HAP-1 (cell line): ENCODE data around the gene IRF3.

Source experiments
- DNase-seq, 2 experiments: peaks; one replicate each; pipeline ENCODE4 v3.0.0-alpha.2; 2016 to 2020; ENCODE audit warnings: low spot score in 2 of 2
- H3K27me3 ChIP-seq: fragments of 250-450 bp; sonication (Bioruptor Pico); 2 replicates; pipeline ENCODE4 v1.5.1; 2020; ENCODE audit warnings: low read depth, mild to moderate bottlenecking, moderate library complexity
- H3K36me3 ChIP-seq: fragments of 250-450 bp; sonication (Bioruptor Pico); replicated peaks from 2 replicates; pipeline ENCODE4 v1.5.1; 2020; ENCODE audit warnings: mild to moderate bottlenecking
- H3K4me1 ChIP-seq: fragments of 250-450 bp; sonication (Bioruptor Pico); 2 replicates; pipeline ENCODE4 v1.5.1; 2020; ENCODE audit warnings: mild to moderate bottlenecking
- H3K4me3 ChIP-seq: fragments of 250-450 bp; sonication (Bioruptor Pico); 2 replicates; pipeline ENCODE4 v1.5.1; 2020; ENCODE audit warnings: mild to moderate bottlenecking, moderate library complexity
- H3K9me3 ChIP-seq: fragments of 250-450 bp; sonication (Bioruptor Pico); 2 replicates; pipeline ENCODE4 v1.5.1; 2020; ENCODE audit warnings: mild to moderate bottlenecking, moderate library complexity
- in situ Hi-C: fragments of 300-500 bp; cut with MboI; formaldehyde crosslinking; loops from 3 replicates; pipeline ENCODE4 v1.14.3; 2020; ENCODE audit warnings: low sequenced_read_pairs, inconsistent platforms, mixed read lengths

The IRF3 gene

GRCh38 chr19:49691243-49692146 is 25.8 kb upstream of the IRF3 start:
- Histone ChIP-seq H3K4me3 (no peak overlapping the region), H3K4me1 (no peaks in the 10 kb centered on the region), H3K9me3 (no peaks in the 10 kb centered on the region), H3K27me3 (no peaks in the 10 kb centered on the region), H3K36me3 (peaks cover 17% of the 10 kb centered on the region)
- in situ Hi-C loops = no loop called here
- DNase-seq = peak in 1 of 2 experiments; percentile 75

DNA sequence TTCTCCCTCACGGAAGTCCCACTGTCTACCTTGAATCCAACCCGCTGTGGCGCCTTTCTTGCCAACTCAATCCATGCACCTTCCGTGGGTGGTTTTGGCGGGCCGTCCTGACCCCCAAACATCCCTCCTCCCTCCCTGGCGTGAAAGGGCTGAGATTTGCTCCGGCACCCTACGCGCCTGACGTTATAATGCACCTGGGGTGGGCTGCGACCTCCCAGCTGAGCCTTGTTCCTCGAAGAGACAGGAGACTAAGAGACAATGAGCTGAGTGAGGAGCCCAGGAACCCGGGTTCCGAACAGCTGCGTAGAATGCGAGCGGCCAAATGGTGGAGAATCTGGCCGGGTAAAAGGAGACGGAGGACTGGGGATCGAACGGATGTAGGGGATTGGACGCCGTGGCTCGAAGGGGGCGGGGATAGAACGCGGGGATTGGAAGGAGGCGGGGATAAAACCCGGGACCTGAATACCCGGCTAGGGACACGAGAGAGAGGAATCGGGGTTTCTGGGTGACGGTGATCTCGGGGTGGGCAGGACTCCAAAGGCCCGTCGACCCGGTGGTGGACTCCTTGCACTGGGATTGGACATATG is 25.1 kb upstream of the IRF3 start, which contains the start of gene CPT1C:
CPT1C (plus strand) TSS at position 461 of the 587 bp plus-strand sequence. CDS start 1,137 bp downstream, outside the sequence.
- H3K9me3 ChIP-seq = no peaks in the 10 kb centered on the region
- no peak within 1 kb of the TSS for H3K4me3 ChIP-seq
- peak in 1 of 2 experiments; percentile 53 for DNase-seq
- H3K36me3 ChIP-seq = peaks cover 24% of the 10 kb centered on the region
- no peaks in the 10 kb centered on the region for H3K27me3 ChIP-seq
- no peaks in the 10 kb centered on the region for H3K4me1 ChIP-seq
- in situ Hi-C loops = no loop called here

GRCh38 chr19:49690079-49690655 is 24.5 kb upstream of the IRF3 start:
- no peaks in the 10 kb centered on the region for H3K27me3 ChIP-seq
- peaks cover 27% of the 10 kb centered on the region for H3K36me3 ChIP-seq
- in situ Hi-C loops = no loop called here

DNA sequence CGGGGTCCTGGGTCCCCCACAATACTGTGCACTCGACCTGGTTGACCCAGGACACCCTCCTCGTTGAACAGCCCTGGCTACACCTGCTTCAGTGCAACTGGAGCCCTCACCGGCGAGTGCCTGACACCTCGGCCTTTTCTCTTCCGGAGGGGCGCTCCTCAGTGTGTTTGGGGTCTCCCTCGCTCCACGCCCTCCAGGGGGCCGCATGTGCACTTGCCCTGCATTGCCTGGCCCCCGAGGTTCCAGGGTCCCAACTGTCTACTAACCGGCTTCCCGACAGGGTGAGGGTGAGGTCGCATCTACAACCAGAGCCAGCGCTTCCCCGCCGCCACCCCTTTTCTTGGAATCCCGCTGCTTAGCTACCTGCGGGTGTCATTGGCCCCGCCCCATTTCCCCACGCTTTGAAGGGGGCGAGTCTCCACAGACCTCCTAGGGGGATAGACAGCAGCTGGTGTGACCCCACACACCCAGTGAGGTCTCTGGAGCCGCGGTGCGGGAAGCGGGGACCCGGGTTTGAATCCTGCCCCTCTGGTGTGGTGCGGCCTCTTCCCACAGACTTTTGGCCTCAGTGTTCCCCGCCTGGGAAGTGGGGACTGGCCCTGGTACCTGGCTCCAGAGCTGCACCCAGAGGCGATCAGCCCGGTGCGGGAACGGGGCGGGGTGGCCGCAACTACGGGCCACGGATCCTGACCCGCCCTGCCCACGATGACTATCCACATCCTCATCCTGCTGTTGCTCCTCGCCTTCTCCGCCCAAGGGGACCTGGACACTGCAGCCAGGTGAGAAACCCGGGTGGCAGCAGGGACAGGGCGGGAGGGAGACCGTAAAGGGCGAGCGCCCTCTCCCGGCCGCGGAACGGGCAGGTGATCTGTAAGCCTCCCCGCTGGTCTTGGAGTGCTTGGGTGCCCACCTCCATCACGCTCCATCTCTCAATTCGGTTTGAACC is 23.7 kb upstream of the IRF3 start, which contains the start of gene ADM5:
ADM5 (plus strand) TSS at position 462 of the 946 bp plus-strand sequence; CDS start at position 706, 244 bp downstream.
- H3K4me1 ChIP-seq = no peaks in the 10 kb centered on the region
- no peaks in the 10 kb centered on the region for H3K27me3 ChIP-seq
- DNase-seq = no peak
- no peaks in the 10 kb centered on the region for H3K9me3 ChIP-seq
- H3K4me3 ChIP-seq = no peak within 1 kb of the TSS
- peaks cover 35% of the 10 kb centered on the region for H3K36me3 ChIP-seq
- in situ Hi-C loops = no loop called here

More at GRCh38 chr19:49690079-49690655, 24.5 kb upstream of the IRF3 start:
- Histone ChIP-seq H3K9me3 (no peaks in the 10 kb centered on the region), H3K4me3 (no peak overlapping the region), H3K4me1 (no peaks in the 10 kb centered on the region)
- DNase-seq = no peak

DNA sequence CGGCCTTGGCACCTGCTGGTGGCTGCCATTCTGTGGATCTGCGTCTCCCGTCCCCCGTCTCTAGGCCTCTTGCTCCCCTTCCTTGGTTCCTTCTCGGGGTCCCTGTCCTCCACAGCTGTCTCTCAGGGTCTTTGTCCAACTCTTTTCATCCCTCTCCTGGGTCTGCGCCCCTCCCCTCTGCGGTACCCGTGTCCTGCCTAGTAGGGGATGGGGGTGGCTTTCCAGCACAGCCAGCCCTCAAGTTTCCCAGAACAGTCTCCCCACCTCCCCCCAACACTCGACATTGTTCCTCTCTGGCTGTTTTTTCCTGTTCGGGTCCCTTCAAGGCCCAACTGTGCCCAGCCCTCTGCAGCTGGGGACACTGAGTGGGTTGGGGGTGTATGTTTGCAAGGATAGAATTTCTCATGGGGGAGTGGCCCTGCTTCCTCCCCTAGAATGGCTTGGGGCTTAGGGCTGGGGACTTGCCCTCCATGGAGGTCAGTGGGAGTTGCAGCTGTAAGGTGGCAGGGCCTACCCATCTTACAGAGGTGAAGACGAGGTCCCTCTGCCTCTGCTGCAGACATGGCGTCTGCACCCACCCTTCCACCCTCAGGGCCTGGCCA is 23.0 kb upstream of the IRF3 start:
- in situ Hi-C loops = no loop called here
- no peak for DNase-seq
- no peak overlapping the region for H3K4me3 ChIP-seq
- H3K27me3 ChIP-seq = no peaks in the 10 kb centered on the region
- peaks cover 43% of the 10 kb centered on the region for H3K36me3 ChIP-seq
- H3K9me3 ChIP-seq = no peaks in the 10 kb centered on the region
- no peaks in the 10 kb centered on the region for H3K4me1 ChIP-seq

- Histone ChIP-seq H3K9me3 (no peaks in the 10 kb centered on the region), H3K27me3 (no peaks in the 10 kb centered on the region), H3K36me3 (peaks cover 50% of the 10 kb centered on the region), H3K4me1 (no peaks in the 10 kb centered on the region), H3K4me3 (no peak overlapping the region)
- in situ Hi-C loops = no loop called here
- no peak for DNase-seq
These were observed 22.1 kb upstream of the IRF3 start for GRCh38 chr19:49687566-49688316.

GRCh38 chr19:49687150-49687549 is 21.5 kb upstream of the IRF3 start:
- peaks cover 56% of the 10 kb centered on the region for H3K36me3 ChIP-seq

GRCh38 chr19:49686503-49687088 is 20.9 kb upstream of the IRF3 start:
- in situ Hi-C loops = no loop called here
- peaks cover 61% of the 10 kb centered on the region for H3K36me3 ChIP-seq
- no peak for DNase-seq

More at GRCh38 chr19:49687150-49687549, 21.5 kb upstream of the IRF3 start:
- no peak overlapping the region for H3K4me3 ChIP-seq
- no peaks in the 10 kb centered on the region for H3K4me1 ChIP-seq
- in situ Hi-C loops = no loop called here
- DNase-seq = no peak
- no peaks in the 10 kb centered on the region for H3K9me3 ChIP-seq
- H3K27me3 ChIP-seq = no peaks in the 10 kb centered on the region

DNA sequence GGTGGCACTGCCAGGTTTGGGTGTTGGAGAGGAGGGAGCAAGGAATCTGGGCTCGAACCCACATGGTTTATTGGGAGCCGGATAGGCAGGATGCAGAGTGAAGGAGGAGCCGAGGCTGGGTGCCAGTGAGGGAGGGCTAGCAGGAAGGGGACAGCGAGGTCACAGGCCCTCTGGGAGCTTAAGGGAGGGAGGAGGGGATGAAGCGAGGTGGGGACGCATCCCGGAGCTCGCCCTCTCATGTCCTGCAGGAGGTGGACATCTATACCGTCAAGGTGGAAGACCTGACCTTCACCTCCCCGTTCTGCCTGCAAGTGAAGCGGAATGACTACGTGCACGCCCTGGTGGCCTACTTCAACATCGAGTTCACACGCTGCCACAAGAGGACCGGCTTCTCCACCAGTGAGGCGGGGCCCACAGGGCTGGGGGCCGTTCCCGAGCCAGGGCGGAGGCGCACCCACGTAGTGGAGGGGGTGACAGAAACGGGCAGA is 20.2 kb upstream of the IRF3 start:
- Histone ChIP-seq H3K9me3 (no peaks in the 10 kb centered on the region), H3K36me3 (peaks cover 68% of the 10 kb centered on the region), H3K4me3 (no peak overlapping the region), H3K4me1 (no peaks in the 10 kb centered on the region), H3K27me3 (no peaks in the 10 kb centered on the region)
- in situ Hi-C loops = no loop called here
- no peak for DNase-seq

More at GRCh38 chr19:49686503-49687088, 20.9 kb upstream of the IRF3 start:
- Histone ChIP-seq H3K9me3 (no peaks in the 10 kb centered on the region), H3K27me3 (no peaks in the 10 kb centered on the region), H3K4me1 (no peaks in the 10 kb centered on the region), H3K4me3 (no peak overlapping the region)

DNA sequence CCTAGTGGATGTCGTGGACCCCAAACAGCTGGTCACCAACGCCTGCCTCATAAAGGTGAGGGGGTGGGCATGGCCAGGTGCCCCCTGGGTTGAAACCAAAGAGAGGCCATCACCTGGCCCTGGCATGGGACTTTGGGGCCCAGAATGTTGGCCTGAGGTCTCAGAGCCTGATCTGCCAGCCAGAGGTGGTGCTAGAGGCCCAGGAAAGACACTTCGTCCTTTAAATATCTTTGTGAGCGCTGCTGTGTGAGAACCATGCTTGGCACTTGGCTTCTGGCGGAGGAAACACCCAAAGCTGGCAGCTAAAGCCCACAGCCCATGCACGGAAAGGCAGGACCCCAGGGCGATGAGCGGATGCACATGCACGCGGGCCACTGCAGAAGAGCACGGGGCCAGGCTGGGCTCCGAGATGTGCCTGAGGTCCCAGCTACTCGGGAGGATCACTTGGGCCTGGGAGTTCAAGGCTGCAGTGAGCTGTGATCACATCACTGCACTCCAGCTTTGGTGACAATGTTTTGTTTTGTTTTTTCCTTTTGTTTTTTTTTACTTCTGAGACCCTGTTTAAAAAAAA is 19.4 kb upstream of the IRF3 start:
- H3K27me3 ChIP-seq = no peaks in the 10 kb centered on the region
- peaks cover 65% of the 10 kb centered on the region for H3K36me3 ChIP-seq
- in situ Hi-C loops = loop anchor here (5.0 kb wide), 1 partner anchor 188 kb away; the partner anchor contains the start of gene RPS11
- H3K4me1 ChIP-seq = peaks cover 5% of the 10 kb centered on the region
- no peak overlapping the region for H3K4me3 ChIP-seq
- H3K9me3 ChIP-seq = no peaks in the 10 kb centered on the region
- DNase-seq = no peak

- in situ Hi-C loops = loop anchor here (5.0 kb wide), 1 partner anchor 187 kb away; the partner anchor contains the start of gene RPS11
- peaks cover 11% of the 10 kb centered on the region for H3K4me1 ChIP-seq
- no peaks in the 10 kb centered on the region for H3K27me3 ChIP-seq
- H3K9me3 ChIP-seq = no peaks in the 10 kb centered on the region
- H3K36me3 ChIP-seq = peaks cover 62% of the 10 kb centered on the region
- peak in 1 of 2 experiments; percentile 59 for DNase-seq
- no peak overlapping the region for H3K4me3 ChIP-seq
These were observed 18.8 kb upstream of the IRF3 start for GRCh38 chr19:49684251-49684982.
